NCI-H1105 (cell line): Measurements from ENCODE around the gene CACNB1.
A peak's percentile ranks its signal among the peaks of the same experiment; 100 is the strongest.

Experiments
- DNase-seq: peaks from one replicate; lab custom pipeline; 2025; lab: John Stamatoyannopoulos, UW

The CACNB1 gene

GRCh38 chr17:39200957-39201510, 3.6 kb upstream of the CACNB1 start:
- no peak for DNase-seq

- DNase-seq, result peak; percentile 63
These were observed 2.8 kb upstream of the CACNB1 start, which contains the start of gene RPL19 for GRCh38 chr17:39200070-39200879. Gene RPL19 (plus strand): TSS chr17:39200283. CDS start chr17:39200345, 62 bp downstream.

DNA sequence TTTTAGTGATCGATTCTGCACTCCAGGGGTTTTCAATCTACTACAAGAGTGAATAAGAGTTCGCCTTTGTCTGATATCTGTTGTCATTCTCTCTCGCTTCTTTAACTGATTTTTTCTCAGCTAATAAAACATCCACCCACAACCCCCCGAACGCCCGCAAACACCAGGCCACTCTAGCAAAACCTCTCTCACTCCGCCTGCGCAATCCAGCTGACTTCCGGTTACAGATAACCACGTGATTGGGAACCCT, 2.3 kb upstream of the CACNB1 start:
- DNase-seq, result peak; percentile 84

DNA sequence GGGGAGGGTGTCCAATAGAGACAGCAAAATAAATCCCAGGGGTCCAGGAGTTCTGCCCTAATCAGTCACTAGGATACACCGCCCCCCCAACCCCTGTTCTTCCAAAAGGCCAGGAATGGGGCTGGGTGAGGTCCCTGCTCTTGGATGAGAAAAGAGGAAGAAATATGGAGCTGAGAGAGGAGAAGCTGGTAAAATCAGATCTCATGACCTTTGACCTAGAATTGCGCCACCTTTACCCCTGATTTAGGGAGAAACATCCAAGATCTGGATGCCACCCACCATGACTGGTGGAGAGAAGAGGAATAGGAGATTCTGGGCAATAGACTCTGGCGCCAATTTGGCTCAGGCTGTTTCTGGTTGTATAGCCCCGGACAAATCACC, 707 bp upstream of the CACNB1 start:
- no peak for DNase-seq

DNA sequence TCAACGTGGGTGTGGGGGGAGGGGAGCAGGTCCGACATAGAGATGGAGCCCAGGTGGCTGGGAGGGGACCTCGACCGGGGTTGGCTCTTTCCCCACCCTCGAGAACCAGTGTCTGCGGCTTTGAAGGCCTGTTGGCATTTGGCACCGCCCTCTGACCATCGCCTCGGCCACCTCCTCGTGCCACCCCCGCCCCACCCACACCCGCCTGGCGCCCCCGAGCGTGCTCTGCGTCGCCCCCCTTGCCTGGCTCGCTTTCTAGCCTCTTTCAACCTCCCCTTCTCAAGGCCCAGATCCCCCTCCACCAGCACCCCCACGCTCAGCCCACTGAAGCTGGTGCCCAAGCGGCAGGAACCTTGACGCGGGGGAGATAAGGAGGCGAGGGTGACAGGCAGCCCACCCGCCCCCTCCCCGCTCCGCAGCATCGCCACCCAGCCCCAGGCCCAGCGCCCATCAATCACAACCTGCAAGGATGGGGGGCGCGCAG, 619 bp downstream of the CACNB1 start:
- peak; percentile 19 for DNase-seq

DNA sequence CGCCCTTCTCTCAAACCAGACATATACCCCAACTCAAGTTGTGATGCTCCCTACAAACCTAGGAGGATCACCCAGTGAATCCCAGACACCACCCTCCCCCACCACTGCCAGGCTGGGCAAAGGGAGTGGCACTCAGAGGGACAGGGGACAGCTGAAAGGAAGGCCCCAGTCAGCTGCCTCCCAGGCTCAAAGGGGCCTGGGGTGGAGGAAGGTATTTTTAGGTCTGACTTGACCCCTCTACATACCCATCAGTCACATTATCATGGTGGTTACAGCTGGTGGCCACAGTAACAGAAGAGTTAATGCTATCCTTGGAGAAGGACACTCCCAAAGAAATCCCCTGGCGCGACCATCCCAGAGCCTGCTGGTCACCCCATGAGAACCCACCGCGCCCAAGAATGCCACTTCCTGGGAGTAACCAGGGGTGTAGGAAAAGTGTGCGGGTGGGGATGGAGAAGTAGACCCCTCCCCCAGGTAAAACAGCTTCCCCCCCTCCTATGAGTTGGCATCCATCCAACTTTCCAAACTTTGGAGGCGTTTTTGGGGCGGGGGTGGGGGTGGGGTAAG, 1.1 kb downstream of the CACNB1 start:
- no peak for DNase-seq

DNA sequence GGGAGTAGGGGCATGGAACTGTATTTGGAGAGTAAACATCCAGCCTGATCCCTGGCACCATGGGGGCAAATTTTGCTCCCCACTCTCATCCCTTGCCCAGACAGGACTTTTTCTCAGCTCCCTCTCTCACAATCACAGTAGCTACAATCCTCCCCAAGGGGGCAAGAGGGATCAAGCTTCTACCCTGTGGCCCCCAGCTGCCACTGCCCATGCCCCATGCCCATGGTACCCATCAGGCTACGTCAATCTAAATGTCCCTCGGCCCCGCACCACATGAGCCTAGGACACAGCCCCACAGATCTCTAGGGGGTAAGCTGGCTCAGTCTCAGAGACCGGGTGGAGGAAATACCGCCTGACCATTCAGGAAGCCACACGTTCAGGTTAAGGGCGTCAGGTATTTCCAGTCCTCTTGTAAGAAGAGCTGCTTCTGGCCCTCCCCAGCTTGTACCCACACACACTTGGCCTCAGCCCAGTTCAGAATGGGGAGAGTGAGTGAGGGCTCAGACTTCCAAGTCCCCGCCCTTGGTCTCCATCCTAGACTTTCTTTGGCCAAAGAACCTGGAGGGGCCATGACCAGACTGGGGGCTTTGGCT, 1.8 kb downstream of the CACNB1 start:
- no peak for DNase-seq

DNA sequence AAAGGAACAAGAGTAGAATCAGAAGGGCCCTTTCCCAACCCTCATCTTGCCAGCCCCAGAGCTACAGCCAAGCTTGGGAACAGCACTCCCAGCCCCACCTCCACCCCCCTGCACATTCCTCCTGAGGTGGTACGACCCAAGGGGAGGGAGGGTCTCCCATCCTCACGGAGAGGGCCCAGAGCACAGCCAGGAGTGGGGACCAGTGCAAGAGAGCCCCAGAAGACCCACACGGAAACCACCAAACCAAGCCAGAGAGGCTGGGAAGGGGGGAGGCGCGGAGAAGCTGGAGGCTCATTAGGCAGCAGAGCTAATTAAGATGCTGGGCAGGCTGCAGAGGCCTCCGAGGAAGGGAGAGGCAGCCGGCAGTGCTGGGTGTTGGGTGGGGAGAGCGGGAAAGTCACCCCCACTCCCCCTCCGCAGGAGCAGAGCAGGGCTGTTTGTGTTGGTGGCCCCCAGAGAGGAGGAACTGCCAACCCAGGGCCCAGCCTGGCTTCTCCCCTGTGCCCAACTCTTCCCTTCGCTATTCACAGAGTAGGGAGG, 2.4 kb downstream of the CACNB1 start:
- no peak for DNase-seq

- no peak for DNase-seq
These were observed 3.1 kb downstream of the CACNB1 start for GRCh38 chr17:39194089-39194984.

DNA sequence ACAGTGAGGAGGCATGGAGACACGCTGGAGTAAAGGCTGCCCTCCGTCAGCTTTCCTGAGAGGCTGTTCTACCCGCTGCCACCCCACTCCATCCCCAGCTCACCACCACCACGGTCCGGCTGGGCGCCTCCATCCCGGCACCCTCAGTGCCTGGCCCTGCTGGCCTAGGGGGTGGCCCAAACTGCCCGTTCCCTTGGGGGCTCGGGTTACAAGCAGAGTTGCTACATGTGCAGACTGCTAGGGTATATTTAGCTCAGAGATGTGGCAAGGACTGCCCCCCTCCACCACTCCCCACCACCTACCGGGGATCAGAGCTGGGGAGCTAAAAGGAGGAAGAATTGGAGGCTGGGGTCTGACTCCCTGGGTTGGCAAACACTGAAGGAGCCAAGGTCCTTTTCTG, 4.1 kb downstream of the CACNB1 start:
- no peak for DNase-seq

- no peak for DNase-seq
These were observed 4.6 kb downstream of the CACNB1 start for GRCh38 chr17:39192901-39193300.

DNA sequence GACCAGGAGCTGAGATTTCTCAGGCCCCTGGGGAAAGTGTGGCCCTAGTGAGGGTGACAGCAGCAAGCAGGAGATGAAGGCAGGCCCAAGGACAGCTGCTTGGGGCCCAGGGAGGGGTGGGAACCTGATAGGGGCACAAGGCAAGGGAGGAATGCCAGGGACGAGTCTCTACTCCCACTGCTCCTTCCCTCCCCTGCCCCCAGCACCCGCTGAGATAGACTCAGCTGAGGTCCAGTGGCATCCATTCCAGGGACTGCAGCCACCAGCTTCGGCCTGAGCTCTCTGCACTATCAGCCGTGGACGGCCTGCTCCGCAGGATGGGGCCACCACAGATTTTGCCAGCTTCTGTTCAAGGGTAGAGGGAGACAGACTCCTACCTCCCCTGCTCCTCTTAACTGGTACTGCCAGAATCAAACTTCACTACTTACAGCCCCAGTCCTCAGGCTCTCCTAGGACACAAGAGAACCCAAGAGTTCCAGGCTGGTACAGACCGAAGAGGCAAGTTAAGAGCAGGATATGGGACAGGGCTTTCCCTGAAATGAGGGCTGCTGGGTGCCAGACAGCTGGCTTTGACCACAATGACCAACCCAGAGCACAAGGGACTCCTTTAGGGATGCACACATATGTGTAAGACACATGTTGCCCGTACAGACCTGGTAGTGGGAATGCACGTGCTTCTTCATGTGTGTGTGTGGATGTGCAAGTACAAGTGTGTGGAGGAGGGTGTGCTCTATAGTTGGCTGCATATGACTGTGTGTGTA, 5.5 kb downstream of the CACNB1 start:
- DNase-seq, result no peak

DNA sequence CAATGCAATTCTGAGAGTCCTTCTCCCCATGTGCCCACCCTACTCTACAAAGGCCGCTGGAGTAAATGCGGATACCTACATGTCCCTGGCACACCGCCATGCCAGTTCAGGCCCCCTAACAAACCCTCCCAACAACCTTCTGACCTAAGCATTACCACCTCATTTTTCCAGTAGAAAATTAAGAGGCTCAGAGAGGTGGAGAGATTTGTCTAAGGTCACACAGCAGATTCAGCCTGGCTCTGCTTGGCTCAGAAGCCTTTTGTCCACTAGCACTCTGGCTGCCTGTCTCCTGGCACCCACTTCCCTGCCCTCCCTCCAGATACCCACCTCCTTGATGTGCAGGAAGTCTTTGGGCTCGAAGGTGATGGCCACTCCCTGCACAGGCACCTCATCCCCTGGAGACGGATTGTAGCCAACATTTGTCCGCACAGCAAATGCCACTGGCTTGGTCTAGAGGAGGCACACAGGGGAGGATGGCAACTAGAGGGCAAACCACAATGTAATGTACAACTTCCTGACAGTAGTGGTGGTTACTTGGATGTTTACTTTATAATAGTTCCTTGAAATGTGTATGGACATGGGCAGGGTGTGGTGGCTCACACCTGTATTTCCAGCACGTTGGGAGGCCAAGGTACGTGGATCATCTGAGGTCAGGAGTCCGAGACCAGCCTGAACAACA, 10.2 kb downstream of the CACNB1 start:
- DNase-seq, result no peak

DNA sequence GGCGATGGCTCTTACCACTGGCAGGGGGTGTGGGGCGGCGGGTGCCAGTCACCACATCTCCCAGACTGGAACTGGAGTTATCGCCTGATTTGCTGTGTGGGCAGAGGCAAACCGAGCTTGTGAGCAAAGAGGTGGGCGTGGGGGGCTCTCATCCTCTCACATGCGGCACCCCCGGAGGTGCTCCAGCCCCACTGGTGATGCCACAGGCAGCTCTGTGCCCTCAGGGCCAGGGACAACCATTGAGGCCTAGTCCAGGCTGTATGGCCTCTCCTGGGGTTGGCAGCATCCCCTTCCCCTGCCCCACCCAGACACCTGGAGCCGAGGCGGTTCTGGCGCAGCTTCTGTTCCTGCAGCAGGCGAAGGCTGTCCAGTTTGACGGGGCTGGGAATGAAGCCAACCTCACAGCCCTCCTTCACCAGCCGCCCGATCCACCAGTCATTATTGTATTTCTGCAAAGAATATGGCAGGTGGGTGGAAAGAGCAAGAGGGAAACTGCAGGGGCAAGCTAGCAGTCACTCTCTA, 10.9 kb downstream of the CACNB1 start:
- peak; percentile 55 for DNase-seq

DNA sequence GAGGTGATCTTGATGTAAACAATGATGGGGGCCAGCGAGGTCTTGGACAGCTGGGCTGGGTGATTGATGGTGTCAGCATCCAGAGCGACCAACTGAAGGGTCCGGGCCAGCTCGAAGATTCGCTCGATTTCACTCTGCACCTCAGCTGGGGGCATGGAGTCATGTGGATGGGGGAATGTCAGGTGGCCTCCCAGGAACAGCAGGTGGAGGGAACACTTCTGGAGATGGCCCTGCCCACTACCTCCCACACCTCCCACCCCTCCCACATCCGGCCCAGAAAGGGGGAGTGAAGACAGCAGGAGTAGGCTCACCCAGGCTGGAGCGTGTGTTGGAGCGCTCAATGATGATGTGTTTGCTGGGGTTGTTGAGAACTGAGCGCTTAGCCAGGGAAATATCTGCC, 13.7 kb downstream of the CACNB1 start:
- no peak for DNase-seq

DNA sequence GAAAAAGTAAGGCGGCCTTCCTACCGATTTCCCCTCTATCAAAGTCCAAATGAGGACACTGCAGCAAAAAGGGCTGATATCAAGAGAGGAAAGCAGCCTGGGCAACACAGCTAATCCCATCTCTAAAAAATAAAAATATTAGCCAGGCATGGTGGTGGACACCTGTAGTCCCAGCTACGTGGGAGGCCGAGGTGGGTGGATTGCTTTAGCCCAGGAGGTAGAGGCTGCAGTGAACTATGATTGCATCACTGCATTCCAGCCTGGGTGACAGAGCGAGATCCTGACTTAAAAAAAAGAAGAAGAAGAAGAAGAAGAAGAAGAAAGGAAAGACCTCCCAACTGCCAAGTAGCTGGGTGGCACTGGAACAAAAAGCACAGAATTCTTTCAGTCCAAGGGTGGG, 14.4 kb downstream of the CACNB1 start:
- DNase-seq, result no peak

- DNase-seq, result no peak
These were observed 16.2 kb downstream of the CACNB1 start for GRCh38 chr17:39181303-39181702.

DNA sequence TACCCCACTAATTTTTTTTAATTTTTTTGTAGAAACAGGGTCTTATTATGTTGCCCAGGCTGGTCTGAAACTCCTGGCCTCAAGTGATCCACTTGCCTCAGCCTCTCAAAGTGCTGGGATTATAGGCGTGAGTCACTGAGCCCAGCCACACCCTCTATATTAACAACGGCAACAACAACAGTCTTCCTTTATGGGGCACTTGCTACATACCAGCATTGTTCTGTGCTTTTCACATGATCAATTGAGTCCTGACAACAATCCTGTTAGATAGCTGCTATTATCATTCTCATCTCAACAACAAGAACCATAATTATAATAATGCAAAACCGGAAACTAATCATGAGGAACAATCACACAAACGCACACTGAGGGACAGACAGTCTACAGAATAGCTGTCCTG, 18.9 kb downstream of the CACNB1 start:
- no peak for DNase-seq

DNA sequence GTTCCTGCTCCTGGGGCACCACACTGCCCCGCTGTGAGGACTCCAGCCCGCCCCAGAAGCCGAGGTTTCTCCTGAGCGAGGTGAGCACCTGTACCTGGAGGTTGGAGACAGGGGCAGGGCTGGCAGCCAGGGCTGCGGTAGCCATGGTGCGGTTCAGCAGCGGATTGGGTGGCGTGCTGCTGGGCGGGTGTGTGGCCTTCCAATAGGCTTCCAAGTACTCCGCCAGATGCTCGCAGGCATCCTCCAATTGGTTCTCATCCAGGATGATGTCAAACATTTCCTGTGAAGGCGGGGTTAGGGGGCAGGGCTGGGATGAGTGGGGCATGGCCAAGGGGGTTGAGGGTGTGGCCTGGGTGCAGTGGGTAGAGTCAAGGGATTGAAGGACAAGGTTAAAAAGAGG, 20.2 kb downstream of the CACNB1 start:
- no peak for DNase-seq

- no peak for DNase-seq
These were observed 21.8 kb downstream of the CACNB1 start for GRCh38 chr17:39175695-39176093.
